ENCODE results near the gene HIPK4. TPM values are rescaled to one million over a fixed set of nuclear protein-coding genes. Genes with fewer than 3 reads are reported as not detected.

The HIPK4 gene
- total RNA-seq, 1 donor from 2014 or later: 0.21 TPM

DNA sequence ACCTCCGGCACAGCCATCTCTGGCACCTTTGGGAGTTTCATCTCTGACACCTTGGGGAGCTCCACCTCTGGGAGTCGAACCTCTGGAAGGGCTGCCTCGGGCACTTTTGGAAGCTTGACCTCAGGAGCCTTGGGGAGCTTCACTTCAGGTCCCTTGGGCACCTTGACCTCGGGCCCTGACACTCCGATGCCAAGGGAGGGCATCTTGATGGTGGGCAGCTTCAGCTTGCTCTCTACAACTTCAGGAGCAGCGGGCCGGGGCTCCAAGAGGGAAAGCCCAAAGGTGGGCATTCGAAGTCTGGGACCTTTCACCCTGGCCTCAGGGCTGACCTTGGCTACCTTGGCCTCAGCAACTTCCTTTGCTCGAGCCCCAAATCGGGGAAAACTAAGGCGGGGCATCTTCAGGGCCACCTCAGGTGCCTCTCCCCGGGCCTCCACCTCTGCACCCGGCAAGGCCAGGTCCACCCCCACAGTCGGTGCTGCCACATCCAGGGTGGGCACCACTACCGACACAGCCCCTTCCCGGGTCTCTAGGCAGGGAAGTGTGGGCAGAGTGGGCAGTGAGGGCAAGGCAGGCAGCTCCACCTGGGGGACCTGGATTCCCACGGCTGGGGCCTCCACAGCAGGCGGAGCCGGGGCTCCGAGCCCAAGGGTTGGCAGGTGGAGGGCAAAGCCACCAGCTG, 7.0 kb upstream of the HIPK4 start:
- H3K27me3 ChIP-seq (ENCODE audit: low read depth): no peaks in the 10 kb centered on the region
- intact Hi-C loops (cut with DNase I): no loop called here
- no peak for ATAC-seq
- no peak overlapping the region for H3K27ac ChIP-seq
- no peaks in the 10 kb centered on the region for H3K9me3 ChIP-seq
- H3K4me3 ChIP-seq: no peak overlapping the region
- H3K4me1 ChIP-seq: peaks cover 21% of the 10 kb centered on the region
- peaks cover 36% of the 10 kb centered on the region for H3K36me3 ChIP-seq
- no peak for DNase-seq
- TF ChIP-seq, protein P1, sequence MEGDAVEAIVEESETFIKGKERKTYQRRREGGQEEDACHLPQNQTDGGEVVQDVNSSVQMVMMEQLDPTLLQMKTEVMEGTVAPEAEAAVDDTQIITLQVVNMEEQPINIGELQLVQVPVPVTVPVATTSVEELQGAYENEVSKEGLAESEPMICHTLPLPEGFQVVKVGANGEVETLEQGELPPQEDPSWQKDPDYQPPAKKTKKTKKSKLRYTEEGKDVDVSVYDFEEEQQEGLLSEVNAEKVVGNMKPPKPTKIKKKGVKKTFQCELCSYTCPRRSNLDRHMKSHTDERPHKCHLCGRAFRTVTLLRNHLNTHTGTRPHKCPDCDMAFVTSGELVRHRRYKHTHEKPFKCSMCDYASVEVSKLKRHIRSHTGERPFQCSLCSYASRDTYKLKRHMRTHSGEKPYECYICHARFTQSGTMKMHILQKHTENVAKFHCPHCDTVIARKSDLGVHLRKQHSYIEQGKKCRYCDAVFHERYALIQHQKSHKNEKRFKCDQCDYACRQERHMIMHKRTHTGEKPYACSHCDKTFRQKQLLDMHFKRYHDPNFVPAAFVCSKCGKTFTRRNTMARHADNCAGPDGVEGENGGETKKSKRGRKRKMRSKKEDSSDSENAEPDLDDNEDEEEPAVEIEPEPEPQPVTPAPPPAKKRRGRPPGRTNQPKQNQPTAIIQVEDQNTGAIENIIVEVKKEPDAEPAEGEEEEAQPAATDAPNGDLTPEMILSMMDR (IDR thresholded peaks at IDR 0.05): no peak

DNA sequence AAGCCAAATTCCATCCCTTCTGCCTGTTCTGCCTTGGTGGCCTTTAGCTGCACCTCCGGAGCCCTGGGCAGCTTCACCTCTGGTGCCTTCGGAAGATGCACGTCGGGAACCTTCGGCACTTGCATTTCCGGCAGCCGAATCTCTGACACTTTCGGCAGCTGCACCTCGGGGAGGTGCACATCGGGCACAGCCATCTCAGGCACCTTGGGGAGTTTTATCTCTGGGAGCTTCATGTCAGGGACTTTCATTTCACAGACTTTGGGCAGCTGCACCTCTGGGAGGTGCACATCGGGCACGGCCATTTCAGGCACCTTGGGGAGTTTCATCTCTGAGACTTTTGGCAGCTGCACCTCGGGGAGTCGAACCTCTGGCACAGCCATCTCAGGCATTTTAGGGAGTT, 6.0 kb upstream of the HIPK4 start:
- Histone ChIP-seq H3K27ac (no peak overlapping the region), H3K4me3 (no peak overlapping the region), H3K27me3 (ENCODE audit: low read depth) (no peaks in the 10 kb centered on the region), H3K9me3 (no peaks in the 10 kb centered on the region), H3K36me3 (peaks cover 30% of the 10 kb centered on the region), H3K4me1 (peaks cover 23% of the 10 kb centered on the region)
- DNase-seq (no peak), ATAC-seq (no peak)
- intact Hi-C loops (cut with DNase I): no loop called here
- TF ChIP-seq, protein P1 (IDR thresholded peaks at IDR 0.05): no peak

DNA sequence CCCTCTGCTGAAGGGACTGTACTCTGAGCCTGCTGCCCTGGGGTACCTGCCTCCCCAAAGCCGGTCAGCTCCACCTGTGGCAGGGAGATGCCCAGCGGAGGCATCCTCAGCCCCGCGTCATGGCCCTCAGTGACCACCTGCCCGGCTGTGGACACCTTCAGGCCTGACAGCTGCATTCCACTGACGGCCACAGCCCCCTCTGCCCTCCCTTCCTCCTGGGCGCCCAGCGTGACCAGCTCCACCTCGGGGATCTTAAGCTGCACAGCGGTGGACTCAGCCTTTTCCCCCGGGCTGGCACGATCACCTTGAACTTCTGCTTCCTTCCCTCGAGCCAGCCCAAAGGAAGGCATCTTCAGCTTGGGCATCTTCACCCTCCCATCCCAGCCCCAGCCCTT, 4.8 kb upstream of the HIPK4 start:
- intact Hi-C loops (cut with DNase I): no loop called here
- no peaks in the 10 kb centered on the region for H3K27me3 ChIP-seq (ENCODE audit: low read depth)
- H3K4me1 ChIP-seq: peaks cover 23% of the 10 kb centered on the region
- no peak overlapping the region for H3K27ac ChIP-seq
- no peaks in the 10 kb centered on the region for H3K9me3 ChIP-seq
- TF ChIP-seq, protein P1 (IDR thresholded peaks at IDR 0.05): no peak
- peaks cover 24% of the 10 kb centered on the region for H3K36me3 ChIP-seq
- H3K4me3 ChIP-seq: no peak overlapping the region
- ATAC-seq: no peak
- no peak for DNase-seq

DNA sequence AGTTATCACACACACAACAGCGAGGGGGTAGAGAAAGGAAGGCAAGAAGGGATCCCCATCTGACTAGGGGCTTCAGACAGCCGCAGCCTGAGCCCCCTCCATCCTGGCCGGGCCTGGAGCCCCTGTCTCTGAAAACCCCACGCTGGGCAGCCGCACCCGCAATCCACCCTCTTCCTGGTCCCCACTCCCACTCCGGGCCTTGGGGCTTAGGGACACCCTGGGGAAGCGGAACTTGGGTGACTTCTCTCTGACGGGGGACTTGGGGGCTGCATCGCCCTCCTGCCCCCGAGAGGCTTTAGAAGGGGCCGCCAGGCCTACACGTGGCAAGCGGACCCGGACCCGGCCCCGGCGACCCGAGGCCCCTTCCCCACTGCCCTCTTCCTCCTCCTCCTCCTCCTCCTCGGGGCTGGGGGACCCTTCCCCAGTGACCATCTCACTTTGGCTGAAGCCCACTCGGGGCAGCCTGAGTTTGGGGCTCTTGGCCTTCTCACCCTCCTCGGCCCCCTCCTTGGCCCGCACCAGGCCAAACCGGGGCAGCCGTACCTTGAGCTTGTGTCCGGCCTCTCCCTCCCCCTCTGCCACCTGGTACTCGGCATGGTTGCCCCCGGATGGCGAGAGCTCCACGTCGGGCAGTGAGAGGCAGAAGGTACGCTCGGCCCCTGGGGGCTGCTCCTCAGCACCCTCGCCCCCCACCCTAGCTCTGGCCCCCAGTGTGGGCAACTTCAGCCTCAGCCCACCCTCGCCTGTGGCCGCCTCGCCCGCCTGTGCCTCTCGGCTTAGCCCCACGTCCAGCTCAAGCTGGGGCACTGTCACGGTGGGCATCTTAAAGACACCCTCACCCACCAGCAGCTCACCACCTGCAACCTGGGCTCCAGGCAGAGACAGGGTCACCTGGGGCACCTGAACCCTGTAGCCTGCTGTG, 4.2 kb upstream of the HIPK4 start:
- ATAC-seq (no peak), DNase-seq (no peak)
- H3K27ac ChIP-seq: no peak overlapping the region
- H3K36me3 ChIP-seq: peaks cover 24% of the 10 kb centered on the region
- no peak overlapping the region for H3K4me3 ChIP-seq
- TF ChIP-seq, protein P1 (IDR thresholded peaks at IDR 0.05): no peak
- intact Hi-C loops (cut with DNase I): no loop called here
- peaks cover 23% of the 10 kb centered on the region for H3K4me1 ChIP-seq
- no peaks in the 10 kb centered on the region for H3K27me3 ChIP-seq (ENCODE audit: low read depth)
- no peaks in the 10 kb centered on the region for H3K9me3 ChIP-seq

DNA sequence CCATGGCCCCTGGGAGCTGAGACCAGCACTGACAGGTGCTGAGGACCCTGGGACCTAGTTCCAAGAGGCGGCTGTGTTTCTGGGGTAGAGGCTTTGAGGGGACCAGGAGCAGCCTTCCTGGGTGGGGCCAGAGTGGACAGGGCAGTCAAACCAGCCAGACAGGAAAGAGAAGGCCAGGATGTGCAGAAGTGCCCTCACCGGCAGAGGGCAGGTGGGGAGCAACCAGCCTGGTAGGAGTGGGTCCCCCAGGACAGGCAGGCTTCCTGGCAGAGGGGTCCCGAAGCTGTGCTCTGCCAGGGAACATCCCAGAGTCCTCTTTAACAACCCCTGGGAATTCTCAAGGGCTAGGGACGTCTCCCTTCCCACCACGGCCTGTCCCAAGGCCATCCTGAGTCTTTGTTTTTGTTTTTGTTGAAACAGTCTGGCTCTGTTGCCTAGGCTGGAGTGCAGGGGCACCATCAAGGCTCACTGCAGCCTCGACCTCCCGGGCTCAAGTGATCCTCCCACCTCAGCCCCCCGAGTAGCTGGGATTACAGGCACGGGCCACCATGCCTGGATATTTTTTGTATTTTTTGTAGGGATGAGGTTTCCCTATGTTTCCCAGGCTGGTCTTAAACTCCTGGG, 3.0 kb upstream of the HIPK4 start:
- peak overlapping the region; percentile 41 for H3K27ac ChIP-seq
- no peak overlapping the region for H3K4me3 ChIP-seq
- H3K36me3 ChIP-seq: peaks cover 24% of the 10 kb centered on the region
- no peaks in the 10 kb centered on the region for H3K27me3 ChIP-seq (ENCODE audit: low read depth)
- peaks cover 15% of the 10 kb centered on the region for H3K4me1 ChIP-seq
- DNase-seq (peak; percentile 77), ATAC-seq (peak; percentile 70 to 81)
- TF ChIP-seq, protein P1 (IDR thresholded peaks at IDR 0.05): peak; percentile 51
- intact Hi-C loops (cut with DNase I): no loop called here
- no peaks in the 10 kb centered on the region for H3K9me3 ChIP-seq
